ENCODE results near the gene LETM1.

The LETM1 gene

GRCh38 chr4:1773754-1774153 is 82.2 kb downstream of the LETM1 start:
- DNase-seq = no peak

GRCh38 chr4:1772853-1773538 is 83.0 kb downstream of the LETM1 start:
- DNase-seq = no peak

- DNase-seq = no peak
These were observed 84.2 kb downstream of the LETM1 start for GRCh38 chr4:1771555-1772305.

- DNase-seq = no peak
These were observed 85.1 kb downstream of the LETM1 start for GRCh38 chr4:1770791-1771231.

- DNase-seq = no peak
These were observed 85.7 kb downstream of the LETM1 start for GRCh38 chr4:1770245-1770644.

GRCh38 chr4:1769692-1770091 is 86.3 kb downstream of the LETM1 start:
- no peak for DNase-seq

GRCh38 chr4:1768367-1769034 is 87.5 kb downstream of the LETM1 start:
- no peak for DNase-seq

- peak; percentile 34 for DNase-seq
These were observed 88.1 kb downstream of the LETM1 start for GRCh38 chr4:1767770-1768366.

- no peak for DNase-seq
These were observed 88.7 kb downstream of the LETM1 start for GRCh38 chr4:1767061-1767769.

GRCh38 chr4:1766106-1767060 is 89.6 kb downstream of the LETM1 start:
- DNase-seq = no peak

GRCh38 chr4:1765409-1766072 is 90.4 kb downstream of the LETM1 start:
- DNase-seq = no peak

- no peak for DNase-seq
These were observed 91.3 kb downstream of the LETM1 start for GRCh38 chr4:1764670-1765069.

- no peak for DNase-seq
These were observed 92.3 kb downstream of the LETM1 start for GRCh38 chr4:1763550-1764080.

GRCh38 chr4:1763070-1763549 is 92.8 kb downstream of the LETM1 start:
- DNase-seq = no peak

GRCh38 chr4:1762264-1763010 is 93.5 kb downstream of the LETM1 start:
- DNase-seq = no peak

Data from activated naive CD4-positive, alpha-beta T cell treated with Interleukin-2 at 50 U/mL for 16 hours (primary cell).